GM21723 (cell line): ENCODE data around the gene UNC45A.
"Not testable (repeated sequence)": the region's sequence is repeated elsewhere in the genome, so short reads cannot be mapped to it uniquely, and the experiment has no call there.

Experiments
- ATAC-seq: cut with Tn5 transposase; IDR thresholded peaks from one replicate; pipeline ENCODE4 v1.9.1; 2021; ENCODE audit warnings: mild to moderate bottlenecking, moderate library complexity; ENCODE audit not compliant: unreplicated experiment

UNC45A gene

GRCh38 chr15:90903733-90904536, 31.1 kb upstream of the UNC45A start:
- no peak for ATAC-seq

DNA sequence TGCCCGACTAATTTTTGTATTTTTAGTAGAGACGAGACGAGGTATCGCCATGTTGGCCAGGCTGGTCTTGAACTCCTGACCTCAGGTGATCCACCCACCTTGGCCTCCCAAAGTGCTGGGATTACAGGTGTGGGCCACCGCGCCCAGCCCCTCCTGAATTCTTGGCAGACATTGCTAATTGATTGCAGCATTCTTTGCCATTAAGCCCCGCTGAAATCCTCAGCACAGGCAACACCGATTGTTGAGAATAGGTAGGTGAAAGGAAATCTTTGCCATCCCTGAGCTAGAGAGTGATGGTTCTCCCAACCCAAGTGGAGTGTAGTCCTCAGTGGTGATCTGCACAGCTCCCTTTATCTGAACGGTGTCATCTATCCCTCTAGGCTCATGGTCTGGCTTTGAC, 30.3 kb upstream of the UNC45A start:
- no peak for ATAC-seq

DNA sequence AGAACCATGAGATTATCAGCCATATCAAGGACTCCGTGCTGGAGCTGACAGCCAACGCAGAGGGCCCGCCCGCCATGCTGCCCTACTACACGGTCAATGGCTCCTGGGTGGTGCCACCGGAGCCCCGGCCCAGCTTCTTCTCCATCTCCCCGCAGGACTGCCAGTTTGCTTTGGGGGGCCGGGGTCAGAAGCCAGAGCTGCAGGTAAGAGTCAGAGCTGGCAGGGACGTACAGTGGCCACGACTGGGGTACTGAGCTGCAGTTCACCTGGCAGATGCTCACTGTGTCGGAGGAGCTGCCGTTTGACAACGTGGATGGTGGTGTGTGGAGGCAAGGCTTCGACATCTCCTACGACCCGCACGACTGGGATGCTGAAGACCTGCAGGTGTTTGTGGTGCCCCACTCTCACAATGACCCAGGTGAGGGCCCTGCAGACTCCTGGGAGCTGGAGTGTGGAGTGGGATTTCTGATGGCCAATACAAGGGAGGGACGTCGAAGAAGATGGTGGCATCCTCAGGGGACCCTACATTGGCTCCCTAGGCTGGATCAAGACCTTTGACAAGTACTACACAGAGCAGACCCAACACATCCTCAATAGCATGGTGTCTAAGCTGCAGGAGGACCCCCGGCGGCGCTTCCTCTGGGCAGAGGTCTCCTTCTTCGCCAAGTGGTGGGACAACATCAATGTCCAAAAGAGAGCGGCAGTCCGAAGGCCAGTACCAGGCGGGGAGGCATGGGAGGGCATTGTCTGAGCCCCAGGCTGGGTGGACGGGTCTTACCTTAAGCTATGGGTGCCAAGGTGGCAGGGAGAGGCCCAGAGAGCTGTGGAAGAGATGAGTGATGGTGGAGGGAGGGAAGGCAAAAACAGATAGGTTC, 29.5 kb upstream of the UNC45A start:
- ATAC-seq = no peak

DNA sequence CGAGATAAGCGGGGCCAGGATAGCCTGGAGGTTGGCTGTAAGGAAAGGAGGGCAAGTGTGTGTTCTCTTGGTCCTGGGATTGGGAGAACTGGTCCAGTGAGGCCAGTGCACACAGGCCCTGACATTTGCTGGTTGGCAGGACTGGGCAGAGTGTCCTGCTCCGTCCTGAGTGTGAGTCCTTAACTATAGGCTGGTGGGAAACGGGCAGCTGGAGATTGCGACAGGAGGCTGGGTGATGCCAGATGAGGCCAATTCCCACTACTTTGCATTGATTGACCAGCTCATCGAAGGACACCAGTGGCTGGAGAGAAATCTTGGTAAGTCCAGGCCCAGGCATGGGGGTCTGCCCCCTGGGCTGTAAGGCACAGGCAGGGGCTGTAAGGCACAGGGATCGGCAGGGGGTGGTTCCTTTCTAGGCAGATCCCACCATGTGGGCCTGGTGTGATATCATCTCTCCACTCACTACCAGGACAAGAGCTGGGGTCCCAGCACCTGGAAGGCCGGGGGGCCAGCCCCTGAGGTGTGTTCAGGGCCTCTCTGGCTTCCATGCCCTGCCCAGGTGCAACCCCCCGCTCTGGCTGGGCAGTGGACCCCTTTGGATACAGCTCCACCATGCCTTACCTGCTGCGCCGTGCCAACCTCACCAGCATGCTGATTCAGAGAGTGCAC, 28.8 kb upstream of the UNC45A start:
- ATAC-seq = no peak

DNA sequence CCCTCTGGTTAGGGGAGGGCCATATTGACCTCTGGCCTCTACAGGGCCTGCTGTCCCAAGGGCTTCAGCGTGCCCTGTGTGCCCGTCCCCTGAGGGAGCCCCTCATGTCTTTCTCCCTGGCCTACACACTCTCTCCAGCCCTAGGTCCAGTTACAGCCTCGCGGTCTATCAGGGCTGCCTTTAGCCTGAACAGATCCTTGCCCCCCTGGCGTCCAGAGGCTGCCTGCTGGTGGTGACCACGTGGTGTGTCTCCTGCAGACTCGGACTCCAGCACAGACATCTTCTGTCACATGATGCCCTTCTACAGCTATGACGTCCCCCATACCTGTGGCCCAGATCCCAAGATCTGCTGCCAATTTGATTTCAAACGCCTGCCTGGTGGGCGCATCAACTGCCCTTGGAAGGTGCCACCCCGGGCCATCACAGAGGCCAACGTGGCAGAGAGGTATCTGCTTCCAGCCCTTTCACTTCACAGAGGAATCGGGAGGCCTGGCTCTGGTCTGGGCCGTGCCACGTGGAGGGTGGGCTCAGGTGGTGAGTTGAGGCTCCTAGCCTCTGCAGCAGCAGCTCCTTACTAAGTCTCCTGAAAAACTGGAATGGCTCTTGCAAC, 27.9 kb upstream of the UNC45A start:
- no peak for ATAC-seq

DNA sequence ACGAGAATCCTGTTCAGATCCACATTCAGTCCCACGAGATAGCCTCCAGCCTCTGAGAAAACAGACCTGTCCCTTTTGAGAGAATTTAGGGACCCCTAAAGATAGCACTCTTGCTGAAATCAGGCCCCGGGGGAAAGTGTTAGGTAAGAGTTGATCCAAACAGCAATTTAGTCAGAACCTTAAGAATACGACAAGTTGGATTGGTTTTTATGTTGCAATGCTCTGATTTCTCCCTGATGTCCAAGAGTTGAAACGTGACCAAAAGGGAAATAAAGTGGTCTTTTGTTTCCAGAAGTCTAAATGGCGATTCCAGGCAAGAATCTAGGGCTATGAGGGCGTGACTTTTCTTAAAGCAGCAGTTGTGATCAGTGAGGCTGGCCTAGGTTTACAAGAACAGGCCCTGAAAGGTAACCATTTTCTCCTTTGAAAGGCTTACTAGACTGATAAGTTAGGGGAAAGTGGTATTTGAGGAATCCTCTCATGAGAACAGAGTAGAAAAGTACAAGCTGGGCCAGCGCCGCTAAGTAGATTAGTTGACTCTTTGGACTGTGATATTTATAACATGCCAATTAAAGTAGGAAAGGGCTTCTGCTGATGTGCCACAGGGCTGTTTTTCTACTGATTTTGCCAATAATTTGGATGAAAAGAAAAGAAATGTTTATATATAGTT, 27.1 kb upstream of the UNC45A start:
- no peak for ATAC-seq

GRCh38 chr15:90909449-90909848, 25.6 kb upstream of the UNC45A start:
- not testable (repeated sequence) for ATAC-seq

- ATAC-seq = no peak
These were observed 25.1 kb upstream of the UNC45A start for GRCh38 chr15:90909976-90910375.

DNA sequence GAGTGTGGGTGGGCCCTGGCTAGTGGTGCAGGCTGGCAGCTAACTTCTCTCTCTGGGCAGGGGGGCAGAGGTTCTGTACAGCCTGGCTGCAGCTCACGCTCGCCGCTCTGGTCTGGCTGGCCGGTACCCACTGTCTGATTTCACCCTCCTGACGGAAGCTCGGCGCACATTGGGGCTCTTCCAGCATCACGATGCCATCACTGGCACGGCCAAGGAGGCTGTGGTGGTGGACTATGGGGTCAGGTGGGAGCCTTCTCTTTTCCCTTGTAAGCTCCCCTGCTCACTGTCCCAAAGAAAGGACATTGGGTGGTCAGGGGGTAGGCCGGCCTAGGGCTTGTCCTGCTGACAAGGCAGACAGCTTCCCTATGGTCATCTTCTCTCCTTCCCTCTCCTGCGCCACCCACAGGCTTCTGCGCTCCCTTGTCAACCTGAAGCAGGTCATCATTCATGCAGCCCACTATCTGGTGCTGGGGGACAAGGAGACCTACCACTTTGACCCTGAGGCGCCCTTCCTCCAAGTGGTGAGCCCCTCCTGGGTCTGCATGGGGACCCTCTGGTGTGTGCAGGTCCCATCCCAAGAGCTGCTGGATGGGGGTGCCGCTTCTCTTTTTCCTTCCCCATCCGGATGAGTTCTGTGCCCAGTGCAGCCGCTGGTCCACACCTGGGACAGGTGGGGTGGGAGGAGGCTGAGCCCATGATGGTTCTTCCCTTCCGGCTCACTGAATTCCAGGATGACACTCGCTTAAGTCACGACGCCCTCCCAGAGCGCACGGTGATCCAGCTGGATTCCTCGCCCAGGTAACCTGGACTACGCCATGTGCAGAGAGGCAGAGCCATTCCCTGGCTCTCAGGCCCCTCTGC, 24.4 kb upstream of the UNC45A start:
- ATAC-seq = no peak

- ATAC-seq = no peak
These were observed 23.8 kb upstream of the UNC45A start for GRCh38 chr15:90911302-90911623.

GRCh38 chr15:90911906-90912769, 22.9 kb upstream of the UNC45A start:
- ATAC-seq = no peak

- ATAC-seq = no peak
These were observed 22.4 kb upstream of the UNC45A start for GRCh38 chr15:90912770-90913075.

- no peak for ATAC-seq
These were observed 21.6 kb upstream of the UNC45A start for GRCh38 chr15:90913398-90913944.

DNA sequence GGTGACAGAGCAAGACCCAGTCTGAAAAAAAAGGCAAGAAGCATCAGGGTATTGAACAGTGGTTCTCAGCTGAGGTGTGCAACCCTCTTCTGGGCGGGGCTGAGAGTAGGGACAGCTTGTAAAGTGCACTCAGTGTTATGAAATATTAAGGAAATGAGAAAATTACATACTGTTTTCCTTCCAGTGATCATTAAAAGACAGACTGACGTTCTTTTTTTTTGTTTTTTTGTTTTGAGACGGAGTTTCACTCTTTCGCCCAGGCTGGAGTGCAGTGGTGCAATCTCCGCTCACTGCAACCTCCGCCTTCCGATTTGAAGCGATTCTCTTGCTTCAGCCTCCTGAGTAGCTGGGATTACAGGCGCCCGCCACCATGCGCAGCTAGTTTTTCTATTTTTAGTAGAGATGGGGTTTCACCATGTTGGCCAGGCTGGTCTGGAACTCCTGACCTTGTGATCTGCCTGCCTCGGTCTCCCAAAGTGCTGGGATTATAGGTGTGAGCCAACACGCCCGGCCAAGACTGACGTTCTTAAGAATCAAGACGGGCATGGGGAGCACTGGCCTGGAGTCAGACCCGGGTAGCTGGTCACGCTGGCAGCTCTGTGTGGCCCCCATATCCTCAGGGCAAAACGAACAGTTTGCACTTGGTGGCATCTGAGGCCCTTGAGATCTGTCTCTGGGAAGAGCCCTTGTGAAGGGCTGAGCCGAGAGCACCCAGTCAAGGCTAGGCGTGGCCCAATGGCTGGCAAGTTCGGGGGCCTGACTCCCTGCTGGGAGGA, 20.6 kb upstream of the UNC45A start:
- ATAC-seq = no peak

- no peak for ATAC-seq
These were observed 19.8 kb upstream of the UNC45A start for GRCh38 chr15:90915216-90915807.

DNA sequence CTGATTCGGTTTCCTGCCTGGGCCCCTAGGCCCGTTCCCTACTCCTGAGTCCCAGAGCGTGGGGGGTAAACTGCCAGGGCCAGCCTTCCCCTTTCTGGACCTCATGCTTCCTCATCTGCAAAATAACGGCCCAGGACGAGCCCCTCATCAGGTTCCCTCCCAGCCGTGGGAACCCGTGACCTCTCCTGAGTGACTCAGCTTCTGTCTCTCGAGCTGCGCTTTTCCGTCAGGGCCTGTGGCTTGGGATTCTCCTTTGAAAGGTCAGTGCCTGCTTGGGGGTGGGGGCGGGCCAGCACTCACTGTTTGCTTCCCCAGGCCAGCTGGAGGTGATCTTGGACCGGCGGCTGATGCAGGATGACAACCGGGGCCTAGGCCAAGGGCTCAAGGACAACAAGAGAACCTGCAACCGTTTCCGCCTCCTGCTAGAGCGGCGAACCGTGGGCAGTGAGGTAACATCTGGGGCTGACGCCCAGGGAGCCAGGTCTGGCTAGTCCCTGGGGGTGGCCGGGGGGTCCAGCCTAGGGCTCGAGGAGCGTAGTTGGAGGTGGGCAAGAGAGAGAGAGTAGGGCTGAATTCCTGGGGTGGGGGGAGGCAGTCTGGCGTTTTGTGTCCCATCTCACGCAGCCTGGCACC, 19.2 kb upstream of the UNC45A start:
- ATAC-seq = no peak

GRCh38 chr15:90916461-90916860, 18.6 kb upstream of the UNC45A start:
- no peak for ATAC-seq
